ENCODE results near the gene TNFAIP3. TPM values are rescaled to one million over a fixed set of nuclear protein-coding genes. Genes with fewer than 3 reads are reported as not detected.
"Not testable (repeated sequence)": the region's sequence is repeated elsewhere in the genome, so short reads cannot be mapped to it uniquely, and the experiment has no call there.

TNFAIP3 gene
- polyA plus RNA-seq, 3 donors: 35.5 to 273 (median 38.4) TPM

GRCh38 chr6:137834508-137834907 is 32.6 kb upstream of the TNFAIP3 start:
- no peak overlapping the region for H3K27ac ChIP-seq (ENCODE audit: low read depth in 1 of 2, low read length in 2 of 2)
- H4K20me1 ChIP-seq (ENCODE audit: insufficient read depth, low read length): no peaks in the 10 kb centered on the region
- H3K79me2 ChIP-seq (ENCODE audit: insufficient read depth, low read length): no peaks in the 10 kb centered on the region
- H3K27me3 Mint-ChIP-seq (ENCODE audit: low read depth in 3 of 3): peaks cover 0 to 2% (median 0%) of the 10 kb centered on the region in 3 donors
- H3K27ac Mint-ChIP-seq: peak overlapping the region in 2 of 7 donors; percentile 19 to 50
- H3K27me3 ChIP-seq (ENCODE audit: control insufficient read depth in 2 of 2, insufficient read depth in 2 of 2, low read length in 2 of 2): no peaks in the 10 kb centered on the region
- H3K4me1 ChIP-seq (ENCODE audit: control insufficient read depth in 1 of 2, insufficient read depth in 2 of 2, low read length in 2 of 2): peaks cover 23% of the 10 kb centered on the region in 2 donors
- H3K4me2 ChIP-seq (replicated peaks; ENCODE audit: extremely low read depth, low read length, poor library complexity, severe bottlenecking): no peak overlapping the region
- no peaks in the 10 kb centered on the region for H3K36me3 ChIP-seq (replicated peaks in 1 of 2; ENCODE audit: control insufficient read depth in 1 of 2, insufficient read depth in 2 of 2, low read length in 2 of 2)
- WGBS (ENCODE audit: insufficient coverage): 100% methylated on average over 1 of the region's 3 CpGs
- peaks cover 5 to 12% of the 10 kb centered on the region in 2 donors for H3K9me3 ChIP-seq (replicated peaks in 1 of 2; ENCODE audit: control insufficient read depth in 1 of 2, insufficient read depth in 1 of 2, low read length in 2 of 2)
- H3K4me3 ChIP-seq (replicated peaks in 1 of 3; ENCODE audit: low read depth in 2 of 3, low read length in 3 of 3): no peak overlapping the region
- H3K4me1 Mint-ChIP-seq: peaks cover 26% of the 10 kb centered on the region
- no peak overlapping the region for H2AFZ ChIP-seq (ENCODE audit: insufficient read depth, low read depth, low read length, poor library complexity, severe bottlenecking)
- peaks cover 3 to 6% of the 10 kb centered on the region in 2 donors for H3K36me3 Mint-ChIP-seq
- no peak for DNase-seq
- no peak for TF ChIP-seq CTCF (IDR thresholded peaks at IDR 0.05)
- peaks cover 5 to 15% (median 11%) of the 10 kb centered on the region in 7 donors for H3K9me3 Mint-ChIP-seq
- H3K9ac ChIP-seq (ENCODE audit: insufficient read depth, low read length, poor library complexity, severe bottlenecking): no peak overlapping the region
- H3K4me3 Mint-ChIP-seq: no peak overlapping the region
- intact Hi-C loops (cut with micrococcal nuclease): no loop called here

- H3K4me3 ChIP-seq (replicated peaks in 1 of 3; ENCODE audit: low read depth in 2 of 3, low read length in 3 of 3): no peak overlapping the region
- peaks cover 5 to 12% of the 10 kb centered on the region in 2 donors for H3K9me3 ChIP-seq (replicated peaks in 1 of 2; ENCODE audit: control insufficient read depth in 1 of 2, insufficient read depth in 1 of 2, low read length in 2 of 2)
- no peak overlapping the region for H3K9ac ChIP-seq (ENCODE audit: insufficient read depth, low read length, poor library complexity, severe bottlenecking)
- no peaks in the 10 kb centered on the region for H3K36me3 ChIP-seq (replicated peaks in 1 of 2; ENCODE audit: control insufficient read depth in 1 of 2, insufficient read depth in 2 of 2, low read length in 2 of 2)
- Mint-ChIP-seq H3K27ac (no peak overlapping the region), H3K27me3 (ENCODE audit: low read depth in 3 of 3) (peaks cover 0 to 2% (median 0%) of the 10 kb centered on the region in 3 donors), H3K36me3 (peaks cover 3 to 6% of the 10 kb centered on the region in 2 donors), H3K4me1 (peaks cover 28% of the 10 kb centered on the region), H3K4me3 (no peak overlapping the region), H3K9me3 (peaks cover 5 to 18% (median 14%) of the 10 kb centered on the region in 7 donors)
- DNase-seq: no peak
- H3K27me3 ChIP-seq (ENCODE audit: control insufficient read depth in 2 of 2, insufficient read depth in 2 of 2, low read length in 2 of 2): no peaks in the 10 kb centered on the region
- H3K27ac ChIP-seq (ENCODE audit: low read depth in 1 of 2, low read length in 2 of 2): no peak overlapping the region
- intact Hi-C loops (cut with micrococcal nuclease): no loop called here
- no peak overlapping the region for H2AFZ ChIP-seq (ENCODE audit: insufficient read depth, low read depth, low read length, poor library complexity, severe bottlenecking)
- WGBS (ENCODE audit: insufficient coverage): 51% methylated on average over 2 of the region's 3 CpGs
- no peaks in the 10 kb centered on the region for H3K79me2 ChIP-seq (ENCODE audit: insufficient read depth, low read length)
- H3K4me1 ChIP-seq (ENCODE audit: control insufficient read depth in 1 of 2, insufficient read depth in 2 of 2, low read length in 2 of 2): peaks cover 13 to 16% of the 10 kb centered on the region in 2 donors
- no peak overlapping the region for H3K4me2 ChIP-seq (replicated peaks; ENCODE audit: extremely low read depth, low read length, poor library complexity, severe bottlenecking)
- no peak for TF ChIP-seq CTCF (IDR thresholded peaks at IDR 0.05)
- H4K20me1 ChIP-seq (ENCODE audit: insufficient read depth, low read length): no peaks in the 10 kb centered on the region
Measured at GRCh38 chr6:137836788-137837187, 30.3 kb upstream of the TNFAIP3 start.

- H3K36me3 ChIP-seq (replicated peaks in 1 of 2; ENCODE audit: control insufficient read depth in 1 of 2, insufficient read depth in 2 of 2, low read length in 2 of 2); H3K4me3 Mint-ChIP-seq; H3K9ac ChIP-seq (ENCODE audit: insufficient read depth, low read length, poor library complexity, severe bottlenecking); H3K79me2 ChIP-seq (ENCODE audit: insufficient read depth, low read length); H3K36me3 Mint-ChIP-seq; H3K4me3 ChIP-seq (replicated peaks in 1 of 3; ENCODE audit: low read depth in 2 of 3, low read length in 3 of 3); H3K27me3 Mint-ChIP-seq (ENCODE audit: low read depth in 3 of 3); H3K4me2 ChIP-seq (replicated peaks; ENCODE audit: extremely low read depth, low read length, poor library complexity, severe bottlenecking); H3K27ac Mint-ChIP-seq; H4K20me1 ChIP-seq (ENCODE audit: insufficient read depth, low read length); H3K27ac ChIP-seq (ENCODE audit: low read depth in 1 of 2, low read length in 2 of 2); DNase-seq; intact Hi-C loops (cut with micrococcal nuclease); H2AFZ ChIP-seq (ENCODE audit: insufficient read depth, low read depth, low read length, poor library complexity, severe bottlenecking); H3K27me3 ChIP-seq (ENCODE audit: control insufficient read depth in 2 of 2, insufficient read depth in 2 of 2, low read length in 2 of 2): not testable (repeated sequence)
- peaks cover 5 to 12% of the 10 kb centered on the region in 2 donors for H3K9me3 ChIP-seq (replicated peaks in 1 of 2; ENCODE audit: control insufficient read depth in 1 of 2, insufficient read depth in 1 of 2, low read length in 2 of 2)
- Mint-ChIP-seq H3K9me3 (peaks cover 5 to 20% (median 14%) of the 10 kb centered on the region in 7 donors), H3K4me1 (peaks cover 25% of the 10 kb centered on the region)
- WGBS (ENCODE audit: insufficient coverage): no CpG with 5 or more reads among the region's 2 CpGs
- peaks cover 11 to 17% of the 10 kb centered on the region in 2 donors for H3K4me1 ChIP-seq (ENCODE audit: control insufficient read depth in 1 of 2, insufficient read depth in 2 of 2, low read length in 2 of 2)
Measured at GRCh38 chr6:137838090-137838489, 29.0 kb upstream of the TNFAIP3 start.
